Loucy (cell line): ENCODE results near the gene SLC25A4.
A peak's percentile ranks its signal among the peaks of the same experiment; 100 is the strongest.

Experiments used
- H2AFZ ChIP-seq: fragments of 200-600 bp; sonication (generic); 2 replicates; pipeline ENCODE4 v1.6.0; 2016; ENCODE audit warnings: antibody characterized with exemption, mild to moderate bottlenecking, low read length, moderate library complexity
- H3F3A ChIP-seq: fragments of 200-600 bp; 2 replicates; pipeline ENCODE4 v1.6.0; 2016; ENCODE audit warnings: antibody characterized with exemption, low read depth, mild to moderate bottlenecking
- H3K27me3 ChIP-seq: fragments of 200-600 bp; sonication (generic); 2 replicates; pipeline ENCODE4 v1.6.1; 2014; ENCODE audit warnings: low read length, mild to moderate bottlenecking; ENCODE audit not compliant: insufficient read depth, poor library complexity, severe bottlenecking
- H3K36me3 ChIP-seq: fragments of 200-600 bp; sonication (generic); 2 replicates; pipeline ENCODE4 v1.6.1; 2016; ENCODE audit warnings: low read length; ENCODE audit not compliant: insufficient read depth
- H3K4me1 ChIP-seq: fragments of 200-600 bp; sonication (generic); 2 replicates; pipeline ENCODE4 v1.5.1; 2014; ENCODE audit warnings: low read length, mild to moderate bottlenecking; ENCODE audit not compliant: insufficient read depth, poor library complexity, severe bottlenecking
- H3K4me2 ChIP-seq: fragments of 200-600 bp; sonication (generic); 2 replicates; pipeline ENCODE4 v1.6.0; 2014; ENCODE audit warnings: antibody characterized with exemption, low read length, low read depth, mild to moderate bottlenecking; ENCODE audit not compliant: poor library complexity, severe bottlenecking
- H3K4me3 ChIP-seq: fragments of 200-600 bp; sonication (generic); 2 replicates; pipeline ENCODE4 v1.5.1; 2014; ENCODE audit warnings: low read length, mild to moderate bottlenecking, mixed read lengths; ENCODE audit not compliant: poor library complexity, severe bottlenecking
- H3K79me2 ChIP-seq: fragments of 200-600 bp; sonication (generic); 2 replicates; pipeline ENCODE4 v1.6.1; 2014; ENCODE audit warnings: low read length; ENCODE audit not compliant: insufficient read depth
- H3K9ac ChIP-seq: fragments of 200-600 bp; sonication (generic); 2 replicates; pipeline ENCODE4 v1.6.0; 2014; ENCODE audit warnings: mild to moderate bottlenecking, low read depth, low read length, moderate library complexity; ENCODE audit not compliant: poor library complexity, severe bottlenecking
- H3K9me2 ChIP-seq: fragments of 200-600 bp; sonication (generic); replicated peaks from 2 replicates; pipeline ENCODE4 v1.6.1; 2016; ENCODE audit warnings: low read depth, low read length, mixed read lengths
- H3K9me3 ChIP-seq: fragments of 200-600 bp; sonication (generic); 2 replicates; pipeline ENCODE4 v1.6.1; 2014; ENCODE audit warnings: mild to moderate bottlenecking, antibody characterized with exemption, low read length, low read depth; ENCODE audit not compliant: insufficient read depth
- H4K20me1 ChIP-seq: fragments of 200-600 bp; sonication (generic); 2 replicates; pipeline ENCODE4 v1.6.0; 2014; ENCODE audit warnings: antibody characterized with exemption, low read length, mild to moderate bottlenecking; ENCODE audit not compliant: insufficient read depth, poor library complexity, severe bottlenecking
- CTCF ChIP-seq: fragments of 200-600 bp; sonication (generic); conservative IDR thresholded peaks from 2 replicates; pipeline ENCODE4 v1.5.1; 2014; ENCODE audit warnings: mild to moderate bottlenecking, antibody characterized with exemption, low read length
- EZH2phosphoT487 ChIP-seq: fragments of 200-600 bp; IDR thresholded peaks from 2 replicates; pipeline ENCODE4 v1.6.1; 2018; ENCODE audit warnings: antibody characterized with exemption, mild to moderate bottlenecking, moderate library complexity, borderline replicate concordance

SLC25A4 gene

GRCh38 chr4:185182239-185182638, 39.2 kb downstream of the SLC25A4 start:
- Histone ChIP-seq H2AFZ (no peak overlapping the region), H3K36me3 (no peaks in the 10 kb centered on the region), H3F3A (no peaks in the 10 kb centered on the region), H3K4me1 (peaks cover 5% of the 10 kb centered on the region), H3K9ac (no peak overlapping the region), H3K27me3 (no peaks in the 10 kb centered on the region), H3K79me2 (peaks cover 3% of the 10 kb centered on the region; the same call in 1 of the 2 replicates), H3K9me2 (no peaks in the 10 kb centered on the region), H3K4me2 (no peak overlapping the region), H3K9me3 (no peaks in the 10 kb centered on the region), H4K20me1 (no peaks in the 10 kb centered on the region), H3K4me3 (no peak overlapping the region)
- TF ChIP-seq EZH2phosphoT487 (no peak), CTCF (no peak)

GRCh38 chr4:185183622-185184281, 40.7 kb downstream of the SLC25A4 start:
- Histone ChIP-seq H2AFZ (no peak overlapping the region), H3K27me3 (no peaks in the 10 kb centered on the region), H3K36me3 (no peaks in the 10 kb centered on the region), H3K9me3 (no peaks in the 10 kb centered on the region), H3K4me2 (no peak overlapping the region), H3F3A (no peaks in the 10 kb centered on the region), H3K9ac (no peak overlapping the region), H3K79me2 (peaks cover 3% of the 10 kb centered on the region; the same call in 1 of the 2 replicates), H4K20me1 (no peaks in the 10 kb centered on the region), H3K9me2 (no peaks in the 10 kb centered on the region), H3K4me3 (no peak overlapping the region), H3K4me1 (peaks cover 5% of the 10 kb centered on the region)
- TF ChIP-seq CTCF (peak; percentile 90), EZH2phosphoT487 (no peak)

- Histone ChIP-seq H3K4me1 (peaks cover 5% of the 10 kb centered on the region), H2AFZ (no peak overlapping the region), H4K20me1 (no peaks in the 10 kb centered on the region), H3K4me2 (no peak overlapping the region), H3F3A (no peaks in the 10 kb centered on the region), H3K36me3 (peaks cover 5% of the 10 kb centered on the region; the same call in 1 of the 2 replicates), H3K9ac (no peak overlapping the region), H3K9me2 (no peaks in the 10 kb centered on the region), H3K9me3 (no peaks in the 10 kb centered on the region), H3K4me3 (no peak overlapping the region), H3K27me3 (no peaks in the 10 kb centered on the region), H3K79me2 (peaks cover 3% of the 10 kb centered on the region; the same call in 1 of the 2 replicates)
- no peak for TF ChIP-seq CTCF
- TF ChIP-seq EZH2phosphoT487 = no peak
These were observed 43.7 kb downstream of the SLC25A4 start for GRCh38 chr4:185186769-185187168.
